ENCODE measurements around the gene CHFR. TPM values are rescaled to one million over a fixed set of nuclear protein-coding genes. Genes with fewer than 3 reads are reported as not detected.
"Not testable (repeated sequence)": the region's sequence is repeated elsewhere in the genome, so short reads cannot be mapped to it uniquely, and the experiment has no call there.

CHFR gene
- total RNA-seq, 2 donors from 2014 or later = 13.6 to 13.8 TPM

DNA sequence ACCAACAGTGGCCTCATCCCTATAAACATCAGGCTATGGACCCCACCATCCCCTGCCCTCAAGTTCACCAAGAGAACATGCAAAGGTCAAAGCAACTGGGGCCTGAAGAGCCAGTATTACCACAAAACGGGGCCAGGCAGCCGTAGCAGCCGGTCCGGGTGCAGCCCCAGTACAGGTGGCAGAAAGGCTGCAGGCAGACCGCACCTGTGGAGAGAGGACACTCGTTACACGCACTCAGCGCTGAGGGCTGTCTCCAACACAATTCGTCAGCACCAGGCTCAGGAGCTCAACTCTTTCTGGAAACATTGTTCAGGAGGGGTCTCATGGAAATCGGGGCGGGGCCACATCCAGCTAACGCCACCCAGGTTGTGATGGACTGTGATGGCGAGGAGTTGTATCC, 38.9 kb downstream of the CHFR start:
- Histone ChIP-seq H3K36me3 (peaks cover 79% of the 10 kb centered on the region), H3K27ac (no peak overlapping the region), H3K9me3 (no peaks in the 10 kb centered on the region), H3K4me3 (no peak overlapping the region), H3K27me3 (no peaks in the 10 kb centered on the region), H3K4me1 (no peaks in the 10 kb centered on the region)
- DNase-seq (ENCODE audit: low spot score) = no peak
- TF ChIP-seq, protein P1, sequence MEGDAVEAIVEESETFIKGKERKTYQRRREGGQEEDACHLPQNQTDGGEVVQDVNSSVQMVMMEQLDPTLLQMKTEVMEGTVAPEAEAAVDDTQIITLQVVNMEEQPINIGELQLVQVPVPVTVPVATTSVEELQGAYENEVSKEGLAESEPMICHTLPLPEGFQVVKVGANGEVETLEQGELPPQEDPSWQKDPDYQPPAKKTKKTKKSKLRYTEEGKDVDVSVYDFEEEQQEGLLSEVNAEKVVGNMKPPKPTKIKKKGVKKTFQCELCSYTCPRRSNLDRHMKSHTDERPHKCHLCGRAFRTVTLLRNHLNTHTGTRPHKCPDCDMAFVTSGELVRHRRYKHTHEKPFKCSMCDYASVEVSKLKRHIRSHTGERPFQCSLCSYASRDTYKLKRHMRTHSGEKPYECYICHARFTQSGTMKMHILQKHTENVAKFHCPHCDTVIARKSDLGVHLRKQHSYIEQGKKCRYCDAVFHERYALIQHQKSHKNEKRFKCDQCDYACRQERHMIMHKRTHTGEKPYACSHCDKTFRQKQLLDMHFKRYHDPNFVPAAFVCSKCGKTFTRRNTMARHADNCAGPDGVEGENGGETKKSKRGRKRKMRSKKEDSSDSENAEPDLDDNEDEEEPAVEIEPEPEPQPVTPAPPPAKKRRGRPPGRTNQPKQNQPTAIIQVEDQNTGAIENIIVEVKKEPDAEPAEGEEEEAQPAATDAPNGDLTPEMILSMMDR (IDR thresholded peaks at IDR 0.05) = no peak

DNA sequence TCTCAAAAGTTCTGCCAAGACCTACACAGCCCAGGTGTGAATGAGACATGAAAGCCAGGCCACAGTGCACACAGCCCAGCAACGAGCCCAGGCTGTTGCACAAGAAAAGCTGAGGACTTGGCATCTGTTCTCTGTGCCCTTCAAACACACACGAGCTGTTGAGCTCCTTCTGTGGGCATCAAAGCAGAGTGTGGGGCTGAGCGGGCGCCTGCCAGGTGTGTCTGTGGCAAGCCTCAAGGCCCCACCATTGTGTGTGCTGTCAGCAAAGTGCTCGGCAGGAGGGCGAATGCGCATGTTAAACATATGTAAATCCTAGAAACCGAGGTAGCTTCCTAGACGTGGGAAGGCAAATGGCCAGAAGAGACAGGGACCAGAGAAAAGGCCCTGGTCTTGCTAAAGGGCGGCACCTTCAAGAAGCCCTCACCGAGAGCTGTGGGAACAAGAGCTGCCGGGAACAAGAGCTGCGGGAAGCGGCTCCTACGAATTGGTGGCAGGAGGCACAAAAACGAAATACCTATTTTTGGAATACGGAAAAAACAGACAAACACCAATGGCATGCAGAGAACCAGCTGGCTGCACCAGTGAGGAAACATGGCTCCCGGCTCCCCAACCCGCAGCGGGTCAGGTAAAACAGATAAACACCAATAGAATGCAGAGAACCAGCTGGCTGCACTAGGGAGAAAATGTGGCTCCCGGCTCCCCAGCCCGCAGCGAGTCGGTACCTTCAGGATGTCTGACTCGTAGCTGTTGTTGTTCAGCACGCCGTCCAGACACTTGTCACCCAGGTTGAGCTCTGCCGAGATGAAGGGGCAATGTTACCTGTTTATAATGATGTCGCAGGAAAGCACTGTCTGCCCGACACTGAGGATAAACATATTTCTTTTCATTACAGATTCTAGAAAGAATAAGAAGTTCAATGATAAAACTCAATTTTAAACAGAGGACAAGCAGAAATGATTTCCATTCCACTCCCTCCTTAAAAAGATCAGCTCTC, 39.7 kb downstream of the CHFR start:
- no peaks in the 10 kb centered on the region for H3K4me1 ChIP-seq
- H3K36me3 ChIP-seq = peaks cover 79% of the 10 kb centered on the region
- H3K4me3 ChIP-seq = no peak overlapping the region
- H3K27me3 ChIP-seq = no peaks in the 10 kb centered on the region
- H3K9me3 ChIP-seq = no peaks in the 10 kb centered on the region
- no peak for DNase-seq (ENCODE audit: low spot score)
- no peak overlapping the region for H3K27ac ChIP-seq
- TF ChIP-seq, protein P1 (IDR thresholded peaks at IDR 0.05) = no peak

DNA sequence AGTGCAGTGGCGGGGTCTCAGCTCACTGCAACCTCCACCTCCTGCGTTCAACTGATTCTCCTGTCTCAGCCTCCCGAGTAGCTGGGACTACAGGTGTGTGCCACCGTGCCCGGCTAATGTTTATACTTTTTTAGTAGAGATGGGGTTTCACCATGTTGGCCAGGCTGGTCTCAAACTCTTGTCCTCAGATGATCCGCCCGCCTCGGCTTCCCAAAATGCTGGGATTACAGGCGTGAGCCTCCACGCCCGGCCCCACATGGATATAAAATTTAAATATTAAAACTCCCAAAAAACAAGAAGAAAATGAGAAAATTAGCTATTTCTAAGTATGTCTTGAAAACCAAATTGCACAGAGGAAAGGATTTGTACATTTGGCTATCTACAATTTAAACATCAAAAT, 42.7 kb downstream of the CHFR start:
- peaks cover 84% of the 10 kb centered on the region for H3K36me3 ChIP-seq
- H3K27me3 ChIP-seq; H3K4me1 ChIP-seq; H3K4me3 ChIP-seq; H3K9me3 ChIP-seq; DNase-seq (ENCODE audit: low spot score); H3K27ac ChIP-seq: not testable (repeated sequence)

DNA sequence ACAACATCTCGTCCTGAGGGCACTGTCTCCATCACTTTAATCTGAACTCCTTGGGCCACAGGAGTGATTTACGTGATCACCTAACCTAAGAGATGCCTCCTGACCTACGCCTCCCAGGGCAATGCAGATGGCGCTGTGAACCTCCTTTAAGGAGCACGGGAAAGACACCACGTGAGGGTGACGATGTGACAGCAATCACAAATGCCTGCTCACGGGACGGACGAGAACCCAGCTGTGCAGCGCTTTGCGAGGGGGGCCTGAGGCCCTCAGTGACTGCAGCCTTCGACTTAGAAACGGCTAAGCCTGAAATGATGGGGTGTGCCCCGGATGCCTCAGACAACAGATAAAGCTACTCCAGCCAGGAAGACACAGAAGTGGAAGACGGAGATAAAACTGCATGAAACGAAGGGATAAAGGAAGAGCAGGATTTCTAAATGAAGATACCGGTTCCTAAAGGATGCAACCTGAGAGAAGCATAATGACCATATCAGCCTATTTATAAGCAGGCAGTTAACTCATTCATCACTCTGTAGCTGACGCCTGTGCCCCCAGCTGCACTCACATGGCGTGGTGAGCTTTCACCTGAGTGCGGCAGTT, 44.9 kb downstream of the CHFR start:
- Histone ChIP-seq H3K27me3 (no peaks in the 10 kb centered on the region), H3K36me3 (peaks cover 69% of the 10 kb centered on the region), H3K27ac (no peak overlapping the region), H3K9me3 (no peaks in the 10 kb centered on the region), H3K4me3 (no peak overlapping the region), H3K4me1 (no peaks in the 10 kb centered on the region)
- no peak for DNase-seq (ENCODE audit: low spot score)
- TF ChIP-seq, protein P1 (IDR thresholded peaks at IDR 0.05) = no peak

DNA sequence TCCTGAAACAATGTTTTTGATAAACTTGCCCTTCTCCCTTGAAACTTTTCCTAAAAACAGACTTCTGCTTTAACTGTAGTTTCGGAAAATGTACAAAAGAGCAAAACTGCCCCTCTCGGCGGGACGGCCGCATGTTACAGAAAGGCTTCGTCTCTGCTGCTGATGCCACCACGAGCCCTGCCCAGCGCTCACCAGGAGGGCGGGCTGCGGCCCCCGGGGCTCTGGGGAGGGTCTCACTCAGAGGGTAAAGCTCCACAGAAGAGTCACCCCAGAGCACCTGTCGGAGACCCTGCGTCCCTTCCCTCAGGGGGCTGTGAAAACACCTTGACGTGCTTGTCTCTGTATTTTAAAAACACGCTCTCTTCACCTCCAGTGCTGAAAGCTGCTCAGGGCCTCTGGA, 46.3 kb downstream of the CHFR start:
- Histone ChIP-seq H3K36me3 (peaks cover 57% of the 10 kb centered on the region), H3K27ac (no peak overlapping the region), H3K4me3 (no peak overlapping the region), H3K27me3 (no peaks in the 10 kb centered on the region), H3K9me3 (no peaks in the 10 kb centered on the region), H3K4me1 (no peaks in the 10 kb centered on the region)
- no peak for DNase-seq (ENCODE audit: low spot score)
- TF ChIP-seq, protein P1 (IDR thresholded peaks at IDR 0.05) = no peak

DNA sequence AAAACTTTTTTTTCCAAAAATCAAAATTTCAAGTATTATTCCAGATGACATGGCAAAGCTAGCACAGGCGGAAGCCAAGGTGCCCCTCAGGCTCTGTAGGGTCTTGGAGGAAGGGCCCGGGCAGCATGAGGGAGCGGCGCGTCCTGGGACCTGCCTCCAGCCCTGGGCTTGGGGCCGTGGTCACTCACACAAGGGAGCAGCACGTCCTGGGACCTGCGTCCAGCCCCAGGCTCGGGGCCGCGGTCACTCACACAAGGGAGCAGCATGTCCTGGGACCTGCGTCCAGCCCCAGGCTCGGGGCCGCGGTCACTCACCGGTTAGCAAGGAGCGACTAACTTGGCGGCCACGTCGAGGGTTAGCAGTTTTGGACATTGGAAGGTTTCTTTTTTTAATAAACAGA, 46.9 kb downstream of the CHFR start:
- DNase-seq (ENCODE audit: low spot score) = no peak
- peaks cover 51% of the 10 kb centered on the region for H3K36me3 ChIP-seq
- TF ChIP-seq, protein P1 (IDR thresholded peaks at IDR 0.05) = no peak

More for the DNA sequence above, 46.9 kb downstream of the CHFR start:
- H3K27ac ChIP-seq = no peak overlapping the region
- no peaks in the 10 kb centered on the region for H3K9me3 ChIP-seq
- H3K27me3 ChIP-seq = no peaks in the 10 kb centered on the region
- H3K4me1 ChIP-seq = no peaks in the 10 kb centered on the region
- no peak overlapping the region for H3K4me3 ChIP-seq

All from right atrium auricular region (tissue), 2 donors.